Activated CD8-positive, alpha-beta T cell treated with anti-CD3 and anti-CD28 coated beads, Interleukin-2, amount 10 ng/mL, durations not matched to agents 7 days and 5 days (primary cell): Measurements from ENCODE around the gene GOSR2. TPM values are rescaled to one million over a fixed set of nuclear protein-coding genes. Genes with fewer than 3 reads are reported as not detected.
A peak's percentile ranks its signal among the peaks of the same experiment; 100 is the strongest.

Experiments used
- ATAC-seq: fragments of 150-1000 bp; cut with Tn5 transposase; one replicate; pipeline ENCODE4 v1.10.0; 2021; ENCODE audit warnings: moderate library complexity
- CTCF ChIA-PET: fragments of 350-600 bp; sonication (Branson Sonifier 250); formaldehyde crosslinking; loops from one replicate; lab custom pipeline; 2021; ENCODE audit warnings: antibody characterized with exemption; lab: Charles Lee
- POLR2A ChIA-PET: fragments of 350-600 bp; sonication (Branson Sonifier 250); formaldehyde crosslinking; loops from one replicate; lab custom pipeline; 2021; ENCODE audit warnings: antibody characterized with exemption; lab: Charles Lee
- DNase-seq: peaks from one replicate; pipeline ENCODE4 v3.0.0-alpha.2; 2020
- H3K27ac Mint-ChIP-seq: one replicate; pipeline ENCODE4 v1.8.0; 2021; ENCODE audit warnings: mild to moderate bottlenecking, mixed read lengths
- H3K27me3 Mint-ChIP-seq: one replicate; pipeline ENCODE4 v1.8.0; 2021; ENCODE audit warnings: low read depth, mixed read lengths
- H3K36me3 Mint-ChIP-seq: one replicate; pipeline ENCODE4 v1.8.0; 2021; ENCODE audit warnings: low read depth, mixed read lengths
- H3K4me1 Mint-ChIP-seq: one replicate; pipeline ENCODE4 v1.8.0; 2021; ENCODE audit warnings: low read depth, mixed read lengths
- H3K4me3 Mint-ChIP-seq: one replicate; pipeline ENCODE4 v1.8.0; 2021; ENCODE audit warnings: mild to moderate bottlenecking, mixed read lengths
- H3K9me3 Mint-ChIP-seq: one replicate; pipeline ENCODE4 v1.8.0; 2022; ENCODE audit warnings: mixed read lengths; ENCODE audit not compliant: insufficient read depth
- total RNA-seq, 2 experiments: library from RNA; stranded (reverse); gene quantifications; one replicate each; pipeline ENCODE4 v1.2.3, GENCODE V29; 2021

GOSR2 gene
- total RNA-seq, 2 experiments from 2014 or later: 50.6 to 51.5 TPM

- ChIA-PET POLR2A (no interaction called here), CTCF (no interaction called here)
- Mint-ChIP-seq H3K36me3 (no peaks in the 10 kb centered on the region), H3K4me3 (no peak overlapping the region), H3K27me3 (peaks cover 4% of the 10 kb centered on the region), H3K4me1 (no peaks in the 10 kb centered on the region), H3K27ac (no peak overlapping the region), H3K9me3 (no peaks in the 10 kb centered on the region)
- DNase-seq: no peak
- ATAC-seq: no peak
These were observed 48.8 kb downstream of the GOSR2 start for GRCh38 chr17:46971647-46972300.

DNA sequence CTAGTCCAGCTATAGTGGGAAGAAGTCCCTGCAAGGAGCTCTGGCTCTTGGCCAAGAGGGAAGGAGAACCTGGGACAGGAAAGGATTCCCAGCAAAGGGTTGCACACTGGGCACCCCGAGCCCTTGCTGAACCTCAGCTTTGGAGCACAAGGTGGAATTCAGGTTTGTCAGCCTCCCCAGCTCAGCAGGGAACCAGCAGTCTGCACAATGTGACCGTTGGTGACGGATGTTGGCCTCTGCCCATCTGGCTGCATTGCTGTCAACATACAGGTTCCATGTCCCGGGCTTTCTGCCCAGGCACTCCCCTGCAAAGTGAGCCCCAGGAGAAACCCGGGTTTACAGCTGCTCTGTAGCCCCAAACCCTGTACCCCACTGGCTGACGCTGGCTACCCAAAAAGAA is 49.4 kb downstream of the GOSR2 start:
- POLR2A ChIA-PET: no interaction called here

DNA sequence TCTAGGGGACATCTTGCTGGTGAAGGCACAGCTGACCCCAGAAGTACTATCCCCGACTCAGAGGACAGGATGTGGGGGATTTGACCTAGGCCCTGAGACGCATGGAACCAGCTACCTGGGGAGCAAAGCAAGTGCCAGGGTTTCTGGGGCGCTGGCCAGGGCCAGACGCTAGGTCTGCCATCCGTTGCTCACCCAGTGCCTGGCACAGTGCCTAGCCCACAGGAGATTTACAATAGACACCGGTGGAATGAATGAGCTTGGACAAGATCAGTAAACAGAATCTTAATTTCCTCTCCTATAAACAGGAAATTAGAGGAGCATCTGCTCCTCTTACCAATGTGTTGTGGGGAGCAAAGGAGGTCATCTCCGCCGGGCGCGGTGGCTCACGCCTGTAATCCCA is 51.1 kb downstream of the GOSR2 start:
- Mint-ChIP-seq H3K4me1 (peaks cover 6% of the 10 kb centered on the region), H3K4me3 (no peak overlapping the region), H3K27ac (no peak overlapping the region), H3K9me3 (no peaks in the 10 kb centered on the region), H3K36me3 (no peaks in the 10 kb centered on the region), H3K27me3 (peaks cover 18% of the 10 kb centered on the region)
- DNase-seq: no peak
- CTCF ChIA-PET: interaction anchor here (1.2 kb wide), 1 partner anchor 31 kb away, joined by 4 read pairs; no protein-coding TSS in a partner anchor
- no peak for ATAC-seq
- POLR2A ChIA-PET: no interaction called here

More for the DNA sequence above, 49.4 kb downstream of the GOSR2 start:
- ATAC-seq: no peak
- Mint-ChIP-seq H3K36me3 (no peaks in the 10 kb centered on the region), H3K4me3 (no peak overlapping the region), H3K27ac (no peak overlapping the region), H3K27me3 (peaks cover 9% of the 10 kb centered on the region), H3K4me1 (no peaks in the 10 kb centered on the region), H3K9me3 (no peaks in the 10 kb centered on the region)
- DNase-seq: no peak
- CTCF ChIA-PET: no interaction called here

GRCh38 chr17:46975287-46975686 is 52.3 kb downstream of the GOSR2 start:
- DNase-seq (no peak), ATAC-seq (no peak)
- Mint-ChIP-seq H3K27me3 (peaks cover 28% of the 10 kb centered on the region), H3K9me3 (no peaks in the 10 kb centered on the region), H3K4me1 (peaks cover 9% of the 10 kb centered on the region), H3K36me3 (no peaks in the 10 kb centered on the region), H3K27ac (no peak overlapping the region), H3K4me3 (no peak overlapping the region)
- POLR2A ChIA-PET: no interaction called here
- CTCF ChIA-PET: interaction anchor here (1.1 to 1.2 kb wide), 2 partner anchors 32 to 133 kb away, joined by 3 to 4 read pairs; no protein-coding TSS in a partner anchor

DNA sequence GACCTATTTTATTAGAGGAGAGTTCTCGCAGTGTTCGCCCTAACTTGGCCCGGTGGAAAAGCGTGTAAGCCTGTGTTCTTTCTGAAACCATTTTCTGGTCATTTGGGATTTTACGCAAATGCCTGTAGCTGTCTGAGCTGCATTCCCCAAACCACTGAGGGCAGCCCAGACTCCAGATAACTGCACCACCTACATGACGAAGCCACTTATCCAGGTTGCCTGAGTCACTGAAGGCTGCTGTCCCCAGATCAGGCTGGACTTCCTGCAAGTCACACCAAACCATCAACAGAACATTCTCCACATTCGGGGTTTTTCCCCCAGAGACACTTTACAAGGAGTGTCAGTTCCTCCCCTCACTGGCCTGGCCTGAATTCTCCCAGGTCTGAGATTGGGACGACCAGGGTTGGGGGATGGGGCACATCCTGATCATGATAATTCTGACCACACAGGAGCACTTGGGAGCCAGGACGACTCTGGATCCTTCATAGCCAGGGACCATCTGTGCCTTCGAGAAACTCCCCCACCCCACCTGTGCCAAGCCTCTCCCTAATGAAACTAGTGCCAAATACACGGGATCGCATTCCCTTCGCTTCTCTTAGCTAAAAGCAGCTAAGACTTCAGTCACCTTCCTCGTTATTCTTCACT is 53.8 kb downstream of the GOSR2 start:
- CTCF ChIA-PET: no interaction called here
- POLR2A ChIA-PET: no interaction called here

GRCh38 chr17:46977348-46977747 is 54.4 kb downstream of the GOSR2 start:
- Mint-ChIP-seq H3K36me3 (no peaks in the 10 kb centered on the region), H3K9me3 (no peaks in the 10 kb centered on the region), H3K4me3 (no peak overlapping the region), H3K4me1 (peaks cover 9% of the 10 kb centered on the region), H3K27me3 (peaks cover 33% of the 10 kb centered on the region), H3K27ac (no peak overlapping the region)
- ChIA-PET POLR2A (no interaction called here), CTCF (interaction anchor here (1.3 to 1.8 kb wide), 2 partner anchors 35 to 37 kb away, joined by 5 read pairs; no protein-coding TSS in a partner anchor)
- peak; percentile 26 for DNase-seq
- ATAC-seq: no peak

More for the DNA sequence above, 53.8 kb downstream of the GOSR2 start:
- Mint-ChIP-seq H3K27me3 (peaks cover 32% of the 10 kb centered on the region), H3K9me3 (no peaks in the 10 kb centered on the region), H3K4me3 (no peak overlapping the region), H3K4me1 (peaks cover 9% of the 10 kb centered on the region), H3K27ac (no peak overlapping the region), H3K36me3 (no peaks in the 10 kb centered on the region)
- DNase-seq (no peak), ATAC-seq (no peak)

- H3K27ac Mint-ChIP-seq: no peak overlapping the region
- DNase-seq (no peak), ATAC-seq (no peak)
- H3K9me3 Mint-ChIP-seq: no peaks in the 10 kb centered on the region
- H3K4me1 Mint-ChIP-seq: peaks cover 9% of the 10 kb centered on the region
- peak overlapping the region; percentile 62 for H3K4me3 Mint-ChIP-seq
- POLR2A ChIA-PET: no interaction called here
- CTCF ChIA-PET: interaction anchor here (1.3 to 1.8 kb wide), 2 partner anchors 35 to 37 kb away, joined by 5 read pairs; no protein-coding TSS in a partner anchor
- peaks cover 39% of the 10 kb centered on the region for H3K27me3 Mint-ChIP-seq
- no peaks in the 10 kb centered on the region for H3K36me3 Mint-ChIP-seq
These were observed 55.0 kb downstream of the GOSR2 start for GRCh38 chr17:46977750-46978488.

DNA sequence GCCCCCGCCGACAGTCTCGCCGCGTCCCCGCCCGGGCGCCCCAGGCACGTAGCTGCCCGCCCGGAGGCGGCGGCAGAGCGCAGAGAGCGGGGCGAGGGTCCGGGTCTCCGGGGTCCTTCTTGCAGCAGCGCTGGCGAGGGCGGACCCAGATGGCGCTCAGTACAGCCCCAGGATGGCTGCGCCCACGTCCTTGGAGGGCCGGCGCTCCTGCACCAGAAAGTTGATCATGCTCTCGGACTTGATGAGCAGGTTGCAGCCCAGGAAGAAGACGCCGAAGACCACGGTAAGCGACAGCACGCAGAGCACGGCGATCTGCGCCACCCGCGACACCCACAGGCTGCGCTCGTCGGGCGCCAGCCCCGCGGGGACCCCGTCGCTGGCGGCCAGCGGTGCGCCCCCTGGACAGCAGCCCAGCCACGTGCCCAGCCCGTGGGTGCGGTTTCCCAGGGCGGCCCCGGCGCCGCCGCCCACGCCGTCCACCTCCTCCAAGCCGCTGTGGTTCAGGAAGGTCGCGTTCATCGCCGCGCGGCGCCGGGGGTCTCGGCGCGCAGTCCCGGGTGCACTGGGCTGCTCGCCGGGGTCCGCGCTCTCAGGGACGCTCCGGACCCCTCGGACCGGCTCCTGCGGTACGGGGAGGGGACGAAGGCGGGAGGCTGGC is 55.7 kb downstream of the GOSR2 start:
- peaks cover 39% of the 10 kb centered on the region for H3K27me3 Mint-ChIP-seq
- ATAC-seq: peak; percentile 60
- DNase-seq: peak; percentile 30
- H3K9me3 Mint-ChIP-seq: no peaks in the 10 kb centered on the region
- H3K4me3 Mint-ChIP-seq: peak overlapping the region; percentile 38
- no peaks in the 10 kb centered on the region for H3K36me3 Mint-ChIP-seq
- no peak overlapping the region for H3K27ac Mint-ChIP-seq
- ChIA-PET CTCF (interaction anchor here (1.3 to 1.8 kb wide), 2 partner anchors 36 to 38 kb away, joined by 5 read pairs; no protein-coding TSS in a partner anchor), POLR2A (no interaction called here)
- peaks cover 9% of the 10 kb centered on the region for H3K4me1 Mint-ChIP-seq

DNA sequence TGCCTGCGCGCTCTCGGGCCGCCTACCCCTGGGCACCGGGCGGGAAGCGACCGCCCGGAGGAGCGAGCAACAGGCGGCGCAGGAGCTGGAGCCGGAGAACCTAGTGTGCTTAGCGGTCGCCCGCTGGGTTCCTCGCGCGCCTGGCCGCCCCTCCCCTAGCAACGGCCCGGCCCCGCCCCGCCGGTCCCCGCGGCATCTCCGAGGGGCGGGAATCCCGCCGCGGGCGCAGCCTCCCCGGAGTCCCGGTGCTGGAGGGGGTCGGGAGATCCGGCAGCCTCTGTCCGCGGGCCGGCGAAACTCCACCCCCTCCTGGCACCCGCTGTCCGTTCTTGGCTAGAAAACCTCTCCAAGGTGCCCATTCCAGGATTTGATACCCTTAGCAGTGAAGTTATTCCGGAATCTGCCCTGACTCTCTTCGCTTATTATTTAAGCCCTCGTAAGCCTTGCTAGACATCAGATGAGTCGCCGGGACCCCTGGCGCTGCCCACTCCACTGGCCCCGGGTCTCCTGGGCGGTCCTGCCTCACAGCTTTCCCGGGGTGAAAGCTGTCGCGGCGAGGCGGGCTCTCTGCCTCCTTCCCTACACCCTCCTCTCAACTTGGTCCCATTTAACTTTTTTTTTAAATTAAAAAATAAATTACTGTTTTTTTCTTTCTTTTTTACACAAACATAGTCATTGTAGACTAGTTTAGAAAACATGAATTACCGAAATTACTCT is 56.3 kb downstream of the GOSR2 start, which contains the start of gene RPRML:
RPRML (minus strand) TSS at position 107 of the 717 bp plus-strand sequence. CDS start 246 bp downstream, outside the sequence.
- Mint-ChIP-seq H3K27ac (no peak within 1 kb of the TSS), H3K36me3 (no peaks in the 10 kb centered on the region), H3K4me1 (peaks cover 9% of the 10 kb centered on the region), H3K27me3 (peaks cover 39% of the 10 kb centered on the region), H3K9me3 (no peaks in the 10 kb centered on the region), H3K4me3 (peak within 1 kb of the TSS; percentile 66)
- ChIA-PET CTCF (interaction anchor here (1.8 kb wide), 1 partner anchor 38 kb away, joined by 5 read pairs; no protein-coding TSS in a partner anchor), POLR2A (no interaction called here)
- DNase-seq (peak; percentile 45), ATAC-seq (peak; percentile 76)

- Mint-ChIP-seq H3K4me1 (peaks cover 9% of the 10 kb centered on the region), H3K9me3 (no peaks in the 10 kb centered on the region), H3K27ac (no peak overlapping the region), H3K4me3 (no peak overlapping the region), H3K36me3 (no peaks in the 10 kb centered on the region), H3K27me3 (peaks cover 28% of the 10 kb centered on the region)
- ChIA-PET POLR2A (no interaction called here), CTCF (no interaction called here)
- ATAC-seq: no peak
- DNase-seq: no peak
These were observed 59.6 kb downstream of the GOSR2 start for GRCh38 chr17:46982577-46982976.

GRCh38 chr17:46983782-46984181 is 60.8 kb downstream of the GOSR2 start:
- Mint-ChIP-seq H3K9me3 (no peaks in the 10 kb centered on the region), H3K4me3 (no peak overlapping the region), H3K36me3 (no peaks in the 10 kb centered on the region), H3K4me1 (peaks cover 3% of the 10 kb centered on the region), H3K27me3 (peaks cover 21% of the 10 kb centered on the region), H3K27ac (no peak overlapping the region)
- ChIA-PET CTCF (interaction anchor here (0.9 kb wide), 1 partner anchor 8 kb away, joined by 3 read pairs; no protein-coding TSS in a partner anchor), POLR2A (no interaction called here)
- ATAC-seq (no peak), DNase-seq (no peak)
